GM13976 (cell line): ENCODE data around the gene PTGES2.

Source experiments
- DNase-seq: peaks from one replicate; pipeline ENCODE4 v3.0.0; 2012; ENCODE audit warnings: low spot score
- CTCF ChIP-seq: IDR thresholded peaks from 2 replicates; pipeline ENCODE4 v1.5.1; 2012; ENCODE audit warnings: borderline replicate concordance, mild to moderate bottlenecking; ENCODE audit not compliant: insufficient read depth; ENCODE audit errors: extremely low read depth, missing control alignments, control extremely low read depth
- in situ Hi-C: fragments of 300-500 bp; cut with MboI; formaldehyde crosslinking; loops from one replicate; pipeline ENCODE4 v1.12.0; 2022; ENCODE audit warnings: low sequenced_read_pairs, mixed read lengths, inconsistent platforms; ENCODE audit not compliant: unreplicated experiment

The PTGES2 gene

GRCh38 chr9:128161215-128161902 lies 33.8 kb upstream of the PTGES2 start:
- in situ Hi-C loops, result no loop called here
- DNase-seq, result no peak
- no peak for TF ChIP-seq CTCF

GRCh38 chr9:128160603-128160987 lies 33.1 kb upstream of the PTGES2 start:
- TF ChIP-seq CTCF, result no peak
- DNase-seq, result peak; percentile 76
- in situ Hi-C loops, result no loop called here

DNA sequence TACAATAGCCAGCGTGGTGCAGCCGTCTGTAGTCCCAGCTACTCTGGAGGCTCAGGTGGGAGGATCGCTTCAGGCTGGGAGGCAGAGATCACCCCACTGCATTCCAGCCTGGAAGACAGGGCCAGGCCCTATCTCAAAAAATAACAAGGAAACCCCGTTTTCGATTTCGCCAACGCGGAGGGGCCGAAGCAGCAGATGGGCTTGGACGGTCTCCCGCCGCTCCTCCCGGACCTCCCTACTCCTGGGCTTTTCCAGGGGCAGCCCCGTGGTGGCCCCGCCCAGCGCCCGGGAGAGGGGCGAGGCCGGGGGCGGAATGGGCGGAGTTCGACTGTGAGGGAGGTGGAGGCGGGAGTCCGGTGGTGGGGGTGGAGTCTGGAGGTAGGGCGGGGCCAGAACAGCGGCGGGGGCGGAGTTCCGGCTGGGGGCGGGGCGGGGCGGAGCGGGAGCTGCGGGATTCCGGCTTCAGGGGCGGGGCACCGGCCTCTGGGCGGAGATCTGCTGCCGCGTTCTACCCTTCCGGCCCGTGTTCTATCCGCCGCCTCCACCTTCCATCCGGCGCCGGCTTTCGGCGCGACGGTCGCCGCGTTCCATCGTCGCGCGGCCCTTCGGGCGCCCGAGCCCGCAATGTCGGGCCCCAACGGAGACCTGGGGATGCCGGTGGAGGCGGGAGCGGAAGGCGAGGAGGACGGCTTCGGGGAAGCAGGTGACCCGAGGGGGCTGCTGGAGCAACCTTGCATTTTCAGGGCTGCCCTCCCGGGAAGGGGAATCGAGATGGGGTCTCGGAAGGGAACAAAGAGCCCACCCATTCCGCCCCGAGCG lies 32.5 kb upstream of the PTGES2 start, which contains the start of gene BBLN:
Gene BBLN (plus strand): TSS at position 482 of the 819 bp plus-strand sequence. CDS start 143 bp downstream, at position 625.
- in situ Hi-C loops, result no loop called here
- no peak for TF ChIP-seq CTCF
- peak; percentile 100 for DNase-seq

DNA sequence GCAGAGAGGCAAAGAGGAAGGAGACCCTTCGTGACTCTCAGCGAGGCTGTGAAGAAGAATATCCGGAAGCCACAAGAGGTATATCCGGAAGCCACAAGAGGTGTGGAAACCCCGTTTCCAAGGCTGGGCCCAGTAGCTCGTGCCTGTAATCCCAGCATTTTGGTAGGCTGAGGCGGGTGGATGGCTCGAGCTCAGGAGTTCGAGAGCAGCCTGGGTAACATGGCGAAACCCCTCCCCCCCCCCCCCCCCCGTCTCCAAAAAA lies 31.9 kb upstream of the PTGES2 start:
- DNase-seq, result peak; percentile 68
- in situ Hi-C loops, result no loop called here
- no peak for TF ChIP-seq CTCF

DNA sequence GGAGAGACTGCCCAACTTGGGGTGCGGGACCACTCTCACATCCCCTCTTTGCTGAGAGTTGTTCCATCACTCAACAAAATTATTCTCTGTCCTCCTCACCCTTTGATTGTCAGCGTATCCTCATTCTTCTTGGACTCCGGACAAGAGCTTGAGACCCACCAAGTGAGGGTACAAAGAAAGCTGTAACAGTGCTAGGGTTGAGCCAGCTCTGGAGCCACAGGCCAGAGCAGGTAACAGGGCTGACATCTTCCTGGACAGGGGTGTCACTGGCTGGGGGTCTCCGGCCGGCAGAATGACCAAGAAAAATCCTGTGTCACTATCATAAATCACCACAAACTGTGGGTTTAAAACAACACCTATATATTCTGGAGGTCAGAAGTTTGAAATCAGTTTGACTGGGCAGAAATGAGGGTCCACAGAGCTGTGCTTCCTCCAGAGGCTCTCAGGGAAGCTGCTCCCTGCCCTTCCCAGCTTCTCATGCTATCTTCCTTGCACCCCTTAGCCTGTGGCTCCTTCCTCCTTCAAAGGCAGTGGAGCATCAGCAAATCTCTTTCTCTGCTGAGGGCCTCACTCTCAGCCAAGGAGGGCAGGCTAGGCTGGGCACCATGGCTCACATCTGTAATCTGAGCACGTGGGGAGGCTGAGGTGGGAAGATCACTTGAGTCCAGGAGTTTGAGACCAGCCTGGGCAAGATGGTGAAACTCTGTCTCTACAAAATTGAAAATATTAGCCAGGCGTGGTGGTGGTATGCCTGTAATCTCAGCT lies 28.4 kb upstream of the PTGES2 start:
- in situ Hi-C loops, result no loop called here
- no peak for DNase-seq
- no peak for TF ChIP-seq CTCF

GRCh38 chr9:128153947-128154695 lies 26.6 kb upstream of the PTGES2 start:
- DNase-seq, result no peak
- in situ Hi-C loops, result no loop called here
- TF ChIP-seq CTCF, result no peak
